SK-N-MC (cell line): ENCODE results near the gene DHX16.

Experiments
- EZH2 ChIP-seq: fragments of 200-600 bp; sonication (generic); IDR thresholded peaks from one replicate; pipeline ENCODE4 v1.6.1; 2017; ENCODE audit warnings: antibody characterized with exemption
- POLR2AphosphoS5 ChIP-seq: IDR thresholded peaks from 2 replicates; pipeline ENCODE4 v1.6.1; 2012; ENCODE audit warnings: mild to moderate bottlenecking, low read depth, low read length, borderline replicate concordance

DNA sequence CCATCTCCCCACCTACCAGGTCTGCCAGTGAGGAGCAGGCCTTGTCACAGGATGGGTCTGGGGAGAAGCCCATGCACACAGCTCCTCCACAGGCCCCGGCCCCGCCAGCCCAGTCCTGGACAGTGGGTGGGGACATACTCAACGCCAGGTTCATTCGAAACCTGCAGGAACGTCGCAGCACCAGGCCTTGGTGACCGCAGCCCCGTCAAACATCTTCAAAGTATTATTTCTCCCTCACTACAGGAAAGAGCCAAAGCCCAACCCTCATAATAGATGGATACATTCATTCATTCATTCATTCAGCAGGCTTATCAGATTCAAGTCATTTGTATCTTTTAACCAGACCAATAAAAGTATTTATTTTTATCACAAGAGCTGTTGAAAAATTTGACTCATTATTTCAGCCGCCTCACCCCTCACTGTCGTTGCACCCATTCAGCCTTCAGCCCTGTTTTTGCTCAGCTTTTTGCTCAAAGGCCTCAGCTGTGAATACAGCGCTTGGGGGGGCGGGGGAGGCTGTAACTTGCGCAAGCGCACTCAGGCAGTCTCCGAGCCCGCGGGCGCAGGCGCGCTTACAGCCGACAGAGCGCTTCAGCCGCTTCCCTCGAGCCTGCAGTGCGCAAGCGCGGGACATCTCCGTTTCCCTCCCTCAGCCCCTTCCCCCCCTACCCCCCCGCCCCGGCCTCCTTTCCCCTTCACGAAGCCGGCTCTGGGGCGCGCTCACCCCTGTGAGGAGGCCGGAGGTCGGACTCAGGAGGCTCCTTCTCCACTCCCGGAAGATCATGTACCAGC is 26.2 kb downstream of the DHX16 start, which contains the start of gene C6orf136:
- TF ChIP-seq EZH2 (no peak), POLR2AphosphoS5 (no peak)
